Non-pigmented ciliary epithelial cell (primary cell): ENCODE results near the gene TPR.

Experiments
- DNase-seq: peaks from one replicate; pipeline ENCODE4 v3.0.0-alpha.2; 2010; ENCODE audit warnings: low read depth

The TPR gene

DNA sequence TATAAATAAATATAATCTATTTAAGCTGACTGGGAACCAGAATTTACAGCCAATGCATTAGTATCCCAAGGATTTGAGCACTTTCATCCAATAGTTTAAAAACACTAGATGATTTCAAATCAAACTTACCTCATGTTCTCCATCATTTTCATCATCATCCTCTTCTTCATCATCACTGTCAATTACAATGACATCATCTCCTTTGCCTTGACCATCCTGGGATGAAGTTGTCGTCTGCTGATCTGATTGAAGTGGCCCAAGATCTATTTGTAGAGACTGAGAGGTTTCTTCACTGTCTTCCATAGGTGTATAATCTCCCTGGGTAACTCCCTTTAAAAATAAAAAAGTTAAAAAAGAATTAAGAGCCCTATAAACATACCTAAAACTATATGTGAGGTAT lies 47.7 kb downstream of the TPR start:
- DNase-seq: no peak

DNA sequence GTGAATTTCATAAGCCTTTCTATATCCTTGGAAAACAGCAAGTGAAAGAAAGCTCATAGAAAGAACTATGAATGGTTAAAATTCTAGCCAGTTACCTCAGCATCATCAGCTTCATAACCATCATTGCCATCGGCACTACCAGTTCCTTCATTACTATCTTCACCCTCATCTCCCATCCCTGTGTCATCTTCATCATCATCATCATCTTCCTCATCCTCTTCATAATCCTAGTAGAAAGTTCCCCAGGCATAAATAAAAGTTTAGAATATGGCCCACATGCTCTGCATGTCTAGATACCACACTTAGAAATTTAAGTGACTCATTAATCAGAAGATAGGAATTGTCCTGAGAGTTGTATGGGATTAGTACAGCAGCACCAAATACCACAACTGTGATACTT lies 49.0 kb downstream of the TPR start:
- DNase-seq: no peak

DNA sequence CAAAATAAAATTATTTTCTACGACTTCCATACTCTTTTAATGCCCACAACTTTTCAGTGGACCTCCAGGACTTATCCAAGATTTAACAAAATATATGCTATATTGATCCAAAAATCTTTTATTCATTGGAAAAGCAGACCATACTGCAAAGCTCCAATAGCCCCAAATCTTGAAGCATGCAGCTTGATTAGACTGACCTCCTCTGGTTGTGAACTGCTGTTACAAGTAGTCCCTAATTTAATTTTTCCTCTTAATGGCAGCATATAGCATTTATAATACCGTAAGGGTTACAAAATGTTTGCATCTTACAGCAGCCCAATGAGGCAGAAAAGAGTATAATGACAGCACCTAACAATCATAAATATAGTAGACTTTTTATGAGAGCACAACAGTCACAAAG lies 49.8 kb downstream of the TPR start:
- DNase-seq: peak; percentile 1

DNA sequence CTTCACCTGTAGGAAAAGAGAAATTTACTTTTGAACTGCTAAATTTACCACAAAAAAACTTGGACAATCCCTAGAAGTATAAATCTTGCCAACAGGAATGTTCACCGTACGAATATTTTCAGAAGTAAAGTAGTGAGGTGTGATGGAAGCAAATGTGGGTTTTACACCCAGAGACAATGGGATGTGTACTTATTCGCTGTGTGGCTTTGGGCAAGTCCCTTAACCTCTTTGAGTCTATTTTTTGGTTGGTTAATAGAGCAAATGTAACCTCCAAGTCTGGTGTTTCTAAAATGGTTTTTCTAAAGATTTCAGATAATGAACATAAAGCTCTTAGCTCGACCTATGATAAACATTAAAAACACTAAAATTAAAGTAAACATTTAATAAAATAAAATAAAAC lies 51.2 kb downstream of the TPR start:
- DNase-seq: no peak

DNA sequence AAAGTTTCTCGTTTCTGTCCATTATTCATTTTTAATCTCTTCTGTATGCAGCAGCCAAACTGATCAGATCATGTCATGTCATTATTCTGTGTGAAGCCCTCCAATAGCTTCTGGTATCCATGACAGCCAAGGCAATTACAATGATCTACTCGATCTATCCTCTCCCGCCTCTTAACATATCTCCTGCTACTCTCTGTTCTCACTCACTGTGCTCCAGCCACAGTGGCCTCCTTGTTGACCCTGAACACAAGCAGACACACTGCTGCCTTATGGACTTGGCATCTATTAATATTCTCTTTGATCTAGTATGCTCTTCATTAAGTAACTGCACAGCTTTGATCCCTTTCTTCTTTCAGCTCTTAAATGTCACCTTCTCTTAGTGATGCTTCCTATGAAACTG lies 59.5 kb downstream of the TPR start:
- DNase-seq: no peak

DNA sequence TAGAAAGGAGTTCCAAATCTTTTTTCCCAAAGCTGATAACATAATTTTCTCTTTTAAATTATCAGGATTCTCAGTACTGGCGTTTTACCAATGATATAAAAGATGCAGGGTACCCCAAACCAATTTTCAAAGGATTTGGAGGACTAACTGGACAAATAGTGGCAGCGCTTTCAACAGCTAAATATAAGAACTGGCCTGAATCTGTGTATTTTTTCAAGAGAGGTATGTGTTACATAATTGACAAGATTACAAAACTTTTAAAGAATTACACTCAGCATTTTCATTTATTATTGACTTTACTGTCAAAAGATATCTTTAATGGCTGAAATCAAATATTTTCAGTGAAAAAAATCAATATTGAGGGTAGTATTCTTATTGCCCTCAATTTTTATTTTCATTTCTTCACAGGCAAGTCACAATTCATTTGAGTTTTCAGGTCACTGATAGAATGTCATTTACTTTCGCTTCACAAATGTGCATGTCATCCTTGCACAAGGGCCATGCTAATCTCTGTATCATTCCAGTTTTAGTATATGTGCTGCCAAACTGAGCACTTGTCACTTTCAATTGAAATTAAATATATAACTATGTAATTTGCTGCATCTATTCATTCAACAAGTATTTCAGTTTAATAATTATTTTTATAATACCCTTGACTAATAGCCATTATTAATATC lies 63.5 kb downstream of the TPR start:
- no peak for DNase-seq

DNA sequence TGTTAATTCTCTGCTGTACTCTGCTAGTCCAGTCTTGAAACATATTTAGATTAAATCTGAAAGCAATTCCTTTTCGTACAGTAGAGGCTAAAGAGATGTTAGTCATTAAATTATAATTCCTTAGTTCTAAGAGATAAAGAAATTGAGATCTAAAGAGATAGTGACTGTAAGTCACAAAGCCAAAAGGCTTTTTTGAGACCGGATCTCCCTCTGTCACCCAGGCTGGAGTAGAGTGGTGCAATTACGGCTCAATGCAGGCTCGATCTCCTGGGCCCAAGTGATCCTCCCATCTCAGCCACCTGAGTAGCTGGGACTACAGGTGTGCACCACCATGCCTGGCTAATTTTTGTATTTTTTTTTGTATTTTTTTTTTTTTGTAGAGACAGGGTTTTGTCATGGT lies 64.7 kb downstream of the TPR start:
- DNase-seq: no peak

DNA sequence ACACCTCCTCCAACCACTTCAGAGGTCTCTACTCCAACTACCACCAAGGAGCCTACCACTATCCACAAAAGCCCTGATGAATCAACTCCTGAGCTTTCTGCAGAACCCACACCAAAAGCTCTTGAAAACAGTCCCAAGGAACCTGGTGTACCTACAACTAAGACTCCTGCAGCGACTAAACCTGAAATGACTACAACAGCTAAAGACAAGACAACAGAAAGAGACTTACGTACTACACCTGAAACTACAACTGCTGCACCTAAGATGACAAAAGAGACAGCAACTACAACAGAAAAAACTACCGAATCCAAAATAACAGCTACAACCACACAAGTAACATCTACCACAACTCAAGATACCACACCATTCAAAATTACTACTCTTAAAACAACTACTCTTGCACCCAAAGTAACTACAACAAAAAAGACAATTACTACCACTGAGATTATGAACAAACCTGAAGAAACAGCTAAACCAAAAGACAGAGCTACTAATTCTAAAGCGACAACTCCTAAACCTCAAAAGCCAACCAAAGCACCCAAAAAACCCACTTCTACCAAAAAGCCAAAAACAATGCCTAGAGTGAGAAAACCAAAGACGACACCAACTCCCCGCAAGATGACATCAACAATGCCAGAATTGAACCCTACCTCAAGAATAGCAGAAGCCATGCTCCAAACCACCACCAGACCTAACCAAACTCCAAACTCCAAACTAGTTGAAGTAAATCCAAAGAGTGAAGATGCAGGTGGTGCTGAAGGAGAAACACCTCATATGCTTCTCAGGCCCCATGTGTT lies 66.6 kb downstream of the TPR start:
- no peak for DNase-seq

DNA sequence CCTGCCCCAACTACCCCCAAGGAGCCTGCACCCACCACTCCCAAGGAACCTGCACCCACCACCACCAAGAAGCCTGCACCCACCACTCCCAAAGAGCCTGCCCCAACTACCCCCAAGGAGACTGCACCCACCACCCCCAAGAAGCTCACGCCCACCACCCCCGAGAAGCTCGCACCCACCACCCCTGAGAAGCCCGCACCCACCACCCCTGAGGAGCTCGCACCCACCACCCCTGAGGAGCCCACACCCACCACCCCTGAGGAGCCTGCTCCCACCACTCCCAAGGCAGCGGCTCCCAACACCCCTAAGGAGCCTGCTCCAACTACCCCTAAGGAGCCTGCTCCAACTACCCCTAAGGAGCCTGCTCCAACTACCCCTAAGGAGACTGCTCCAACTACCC lies 67.6 kb downstream of the TPR start:
- no peak for DNase-seq

DNA sequence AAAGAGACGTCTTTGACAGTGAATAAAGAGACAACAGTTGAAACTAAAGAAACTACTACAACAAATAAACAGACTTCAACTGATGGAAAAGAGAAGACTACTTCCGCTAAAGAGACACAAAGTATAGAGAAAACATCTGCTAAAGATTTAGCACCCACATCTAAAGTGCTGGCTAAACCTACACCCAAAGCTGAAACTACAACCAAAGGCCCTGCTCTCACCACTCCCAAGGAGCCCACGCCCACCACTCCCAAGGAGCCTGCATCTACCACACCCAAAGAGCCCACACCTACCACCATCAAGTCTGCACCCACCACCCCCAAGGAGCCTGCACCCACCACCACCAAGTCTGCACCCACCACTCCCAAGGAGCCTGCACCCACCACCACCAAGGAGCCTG lies 68.5 kb downstream of the TPR start:
- DNase-seq: no peak

DNA sequence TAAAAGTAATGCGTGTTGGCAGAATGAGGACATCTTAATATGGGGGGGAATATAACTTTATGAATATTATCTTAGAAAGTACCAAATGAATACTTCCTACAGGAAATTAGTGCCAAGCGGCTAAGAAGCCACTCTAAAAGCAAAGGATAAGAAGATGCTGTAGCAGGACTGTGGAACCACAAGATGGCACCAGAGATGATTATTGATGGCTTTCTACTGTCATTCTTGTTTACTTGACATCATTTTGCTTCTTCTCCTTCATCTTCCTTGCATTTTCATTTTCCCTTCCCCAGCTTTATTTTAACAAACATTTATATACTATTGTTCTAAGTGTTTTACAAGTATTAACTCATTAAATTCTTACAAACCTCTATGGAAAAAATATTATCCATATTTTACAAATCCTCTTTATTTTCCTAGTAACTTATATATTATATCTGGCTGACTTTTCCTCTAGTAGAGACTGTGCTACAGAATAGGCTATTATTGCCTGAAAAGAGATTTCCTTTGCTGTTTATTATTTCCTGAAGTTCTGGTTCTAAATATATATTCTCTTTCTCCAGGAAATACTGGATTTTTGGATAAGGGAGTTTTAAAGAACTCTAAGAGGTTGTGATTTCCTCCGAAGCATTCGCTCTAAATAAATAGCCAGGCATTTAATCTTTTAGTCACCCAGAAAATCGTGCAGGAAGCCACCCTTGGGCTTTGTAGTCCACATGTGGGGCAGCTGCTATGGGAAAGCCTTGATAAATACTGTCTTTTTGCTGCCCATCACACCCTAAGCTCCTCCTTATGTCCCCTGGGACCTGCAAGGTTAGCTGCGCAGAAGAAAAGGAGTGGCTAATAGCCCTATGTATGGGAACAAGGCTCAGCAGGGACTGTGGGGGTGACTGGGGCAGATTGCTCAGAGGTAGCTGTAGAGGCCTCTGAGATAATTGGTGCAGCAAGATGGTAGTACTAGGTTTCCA lies 69.8 kb downstream of the TPR start:
- no peak for DNase-seq

DNA sequence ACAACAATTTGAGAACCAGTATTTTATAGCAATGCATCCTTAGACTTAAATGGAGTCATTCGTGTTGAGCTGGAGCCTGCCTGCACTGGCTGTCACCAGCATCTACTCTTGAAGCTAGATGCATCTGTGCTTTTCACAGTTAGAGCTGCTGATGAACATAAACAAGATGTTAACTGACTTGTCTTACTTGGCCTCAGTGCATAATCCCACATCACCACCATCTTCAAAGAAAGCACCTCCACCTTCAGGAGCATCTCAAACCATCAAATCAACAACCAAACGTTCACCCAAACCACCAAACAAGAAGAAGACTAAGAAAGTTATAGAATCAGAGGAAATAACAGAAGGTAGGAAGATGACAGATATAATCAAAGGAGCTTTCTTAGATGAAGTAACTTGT lies 71.1 kb downstream of the TPR start:
- no peak for DNase-seq

DNA sequence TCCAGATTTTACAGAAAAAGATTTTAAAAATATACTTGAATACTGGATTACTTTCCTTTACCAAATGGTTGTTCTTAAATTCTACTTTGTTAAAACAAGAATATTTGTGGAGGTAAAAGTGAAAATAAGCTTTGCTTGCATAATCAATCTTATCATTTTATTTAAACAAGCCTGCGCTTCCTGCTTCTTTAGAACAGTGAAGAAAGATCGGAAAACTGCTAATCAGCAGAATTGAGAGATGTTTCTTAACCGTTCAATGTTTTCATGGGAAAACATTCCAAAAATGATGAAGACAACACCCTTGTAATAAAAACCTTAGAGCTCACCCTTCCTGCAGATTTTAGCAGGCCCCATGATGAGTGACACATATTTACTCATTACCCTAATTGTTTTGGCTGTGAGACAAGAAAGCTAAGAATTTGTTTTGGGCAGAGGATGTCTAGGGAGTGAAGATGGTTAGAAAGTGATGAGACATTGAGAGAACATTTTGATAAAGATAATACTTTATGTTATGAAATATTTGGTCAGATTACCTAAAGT lies 72.6 kb downstream of the TPR start:
- DNase-seq: no peak

DNA sequence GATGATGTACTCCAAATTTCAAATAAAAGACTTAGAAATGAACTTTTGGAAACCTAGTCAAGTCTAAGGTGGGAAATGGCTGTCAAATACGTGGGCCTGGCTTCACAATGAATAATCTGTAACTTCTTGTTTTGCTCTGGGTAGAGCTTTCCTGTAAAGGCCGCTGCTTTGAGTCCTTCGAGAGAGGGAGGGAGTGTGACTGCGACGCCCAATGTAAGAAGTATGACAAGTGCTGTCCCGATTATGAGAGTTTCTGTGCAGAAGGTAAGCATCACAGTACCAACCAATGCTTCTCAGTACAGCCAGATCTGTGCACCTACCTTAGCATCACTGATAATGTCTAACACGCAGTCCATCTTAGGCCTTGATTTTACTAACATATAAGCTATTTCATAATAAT lies 73.6 kb downstream of the TPR start:
- no peak for DNase-seq

DNA sequence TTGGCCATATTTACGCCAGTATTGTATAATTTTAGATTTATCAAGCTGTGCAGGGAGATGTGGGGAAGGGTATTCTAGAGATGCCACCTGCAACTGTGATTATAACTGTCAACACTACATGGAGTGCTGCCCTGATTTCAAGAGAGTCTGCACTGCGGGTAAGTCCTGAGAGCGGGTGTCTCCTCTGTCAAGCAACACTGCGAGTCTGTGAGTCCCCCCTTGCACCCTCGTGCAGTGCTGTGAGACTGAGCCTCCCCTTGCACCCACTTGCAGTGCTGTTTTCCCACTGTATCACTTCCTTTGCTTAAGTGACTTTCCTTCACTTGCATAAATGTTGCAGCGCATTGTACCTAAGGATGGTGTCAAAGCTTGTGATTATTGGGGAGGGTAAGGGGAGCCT lies 75.0 kb downstream of the TPR start:
- DNase-seq: no peak

DNA sequence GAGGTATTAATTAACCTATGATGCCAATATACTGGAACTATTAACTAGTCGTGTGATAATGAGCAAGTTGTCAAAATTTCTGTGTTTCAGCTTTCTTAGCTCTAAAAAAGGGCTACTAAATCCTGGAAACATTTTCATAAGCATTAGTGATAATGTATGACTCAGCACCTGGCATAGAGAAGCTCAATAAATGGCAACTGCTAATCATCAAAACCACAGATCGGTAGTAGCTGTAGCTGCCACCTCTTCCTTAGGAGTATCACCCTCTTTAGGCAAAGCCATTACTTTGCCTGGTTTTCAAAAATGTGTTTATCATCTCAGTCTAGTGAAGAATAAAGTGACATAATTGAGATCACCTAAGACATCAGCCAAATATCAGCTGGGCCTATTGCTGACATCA lies 75.5 kb downstream of the TPR start:
- no peak for DNase-seq

DNA sequence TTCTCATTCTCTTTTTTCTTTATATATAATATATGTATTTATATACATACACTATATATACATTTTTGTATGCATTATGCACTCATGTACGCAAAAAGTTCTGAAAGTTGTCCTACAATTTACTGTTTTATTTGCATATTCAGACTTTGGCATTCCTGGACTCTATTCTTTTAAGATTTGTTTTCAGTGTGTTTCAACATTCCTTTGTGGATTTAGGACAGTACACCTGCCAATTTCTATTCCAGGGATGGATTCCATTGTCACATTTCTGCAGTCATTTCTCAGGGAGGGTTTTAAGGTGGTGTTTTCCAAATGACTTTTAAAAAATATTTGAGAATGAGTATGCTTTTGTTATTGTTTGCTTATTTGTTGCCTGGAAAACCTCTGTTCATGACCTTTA lies 76.2 kb downstream of the TPR start:
- no peak for DNase-seq

DNA sequence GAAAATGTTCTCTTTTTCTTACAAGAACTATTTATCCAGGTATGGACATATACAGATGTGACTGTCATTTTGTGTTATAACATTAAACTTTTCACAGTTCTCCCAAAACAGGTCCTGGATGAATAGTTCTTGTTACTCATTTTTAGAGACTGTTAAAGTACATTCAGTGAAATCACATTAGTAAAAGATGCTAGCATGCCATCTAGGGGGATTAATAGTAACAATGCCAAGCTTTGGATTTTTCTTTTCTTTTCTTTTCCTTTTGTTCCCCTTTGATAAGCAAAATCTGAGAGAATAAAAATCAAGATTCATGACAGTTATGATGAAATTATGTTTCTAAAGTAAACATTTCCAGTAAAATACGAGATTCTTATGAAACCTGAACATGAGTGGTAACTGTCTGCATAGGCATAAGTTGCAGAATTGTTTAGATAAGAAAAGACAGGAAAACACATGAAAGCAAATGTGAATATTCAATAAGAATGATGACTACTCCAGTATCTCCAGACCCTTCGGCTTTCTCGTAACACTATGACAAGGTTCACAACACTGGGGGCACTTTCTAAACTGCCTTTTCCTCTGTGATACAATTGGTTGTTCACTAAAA lies 77.5 kb downstream of the TPR start:
- no peak for DNase-seq

DNA sequence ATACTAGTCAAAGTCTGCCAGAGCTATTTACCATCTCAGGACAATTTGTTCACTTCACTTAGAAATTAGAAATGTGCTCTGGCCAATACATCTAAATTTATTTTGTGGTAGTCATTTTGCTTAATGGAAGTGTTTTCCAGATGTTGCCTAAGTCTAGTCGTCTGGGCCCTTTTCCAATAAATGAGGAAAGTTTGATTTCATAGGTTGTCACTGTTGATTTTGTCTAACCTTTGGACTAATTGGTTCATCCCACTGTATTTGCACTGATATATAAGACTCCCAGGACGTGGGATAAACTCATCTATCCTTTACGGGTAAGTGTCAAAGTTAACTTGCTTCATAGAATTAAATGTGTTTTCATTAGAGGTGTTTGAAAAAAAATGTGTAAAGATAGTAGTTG lies 79.1 kb downstream of the TPR start, which contains the start of gene PRG4:
PRG4 (plus strand) TSS at position 300 of the 400 bp plus-strand sequence.
- DNase-seq: no peak

DNA sequence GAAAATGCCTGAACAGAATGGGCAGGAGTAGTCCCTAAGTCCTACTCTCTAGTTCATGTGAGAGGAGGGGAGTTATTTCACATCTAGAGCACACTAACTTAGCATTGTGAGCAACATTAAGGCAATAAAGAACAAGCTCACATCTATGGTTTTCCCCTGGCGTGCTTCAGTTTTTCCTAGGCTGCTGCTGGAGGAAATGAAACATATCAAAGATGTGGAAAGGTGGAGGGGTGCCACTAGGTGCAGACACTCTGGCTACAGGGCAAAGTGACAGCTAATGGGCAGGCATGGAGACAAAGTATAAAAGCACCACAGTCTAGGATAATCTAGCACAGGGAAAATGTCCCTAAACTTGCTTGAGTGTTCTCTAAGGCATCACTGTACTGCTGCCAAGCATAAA lies 82.2 kb downstream of the TPR start:
- no peak for DNase-seq

DNA sequence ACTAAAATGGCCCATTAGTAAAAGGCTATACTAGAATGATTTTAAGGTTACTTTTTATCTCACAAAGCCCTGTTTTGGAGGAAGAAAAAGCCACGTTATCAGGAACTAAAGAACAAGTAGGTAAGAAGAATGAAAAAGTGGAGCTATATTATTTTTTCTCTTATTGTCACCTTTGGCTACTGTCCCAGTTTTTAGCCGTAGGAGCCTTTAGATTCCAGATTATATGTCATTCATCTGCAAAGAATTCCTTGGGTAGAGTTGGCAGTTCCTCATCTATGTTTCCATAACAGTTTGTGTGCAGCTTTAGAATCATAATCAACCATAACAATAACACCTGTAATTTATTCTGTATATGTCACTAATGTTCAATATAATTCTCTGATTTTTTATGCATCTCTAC lies 83.8 kb downstream of the TPR start:
- no peak for DNase-seq

DNA sequence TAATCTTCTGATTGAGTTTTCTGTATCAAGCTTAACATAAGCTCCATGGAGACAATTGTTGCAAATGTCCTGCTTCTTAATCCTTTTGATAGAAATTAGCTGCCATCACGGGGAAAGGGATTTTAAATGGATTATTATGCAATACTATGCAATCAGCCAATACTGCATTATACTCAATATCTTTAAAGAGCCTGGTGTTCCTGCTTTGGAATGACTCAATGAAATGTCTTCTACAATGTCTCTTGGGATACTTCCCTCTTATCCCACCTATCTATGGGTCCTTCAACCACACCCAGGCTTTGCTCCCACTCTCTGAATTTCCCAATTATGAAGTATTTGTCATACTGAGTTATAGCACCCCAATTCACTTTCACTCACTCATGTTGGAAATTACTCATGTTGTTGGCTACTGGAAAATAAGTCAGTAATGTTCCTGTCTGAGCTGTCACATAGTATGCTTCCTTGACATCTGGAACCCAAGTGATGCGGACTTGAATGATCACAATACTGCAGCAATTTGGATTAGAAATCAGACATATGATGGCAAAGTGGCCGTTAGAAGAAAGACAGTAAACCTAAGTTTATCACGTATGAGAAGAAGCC lies 85.0 kb downstream of the TPR start:
- DNase-seq: no peak
